A172 (cell line): ENCODE data around the gene PKNOX2. TPM values are rescaled to one million over a fixed set of nuclear protein-coding genes. Genes with fewer than 3 reads are reported as not detected.

Experiments
- DNase-seq: peaks from one replicate; pipeline ENCODE4 v3.0.0-alpha.2; 2015; ENCODE audit warnings: low spot score
- total RNA-seq: library from RNA; depleted of rRNA; stranded (reverse); fragments of >200 nt; shearing (Covaris generic); gene quantifications from 2 replicates; pipeline ENCODE4 v1.2.3, GENCODE V29; 2014

Gene PKNOX2
- total RNA-seq, 1 experiment from 2014 or later, result not detected

GRCh38 chr11:125404811-125405790 is 240.6 kb downstream of the PKNOX2 start:
- DNase-seq, result peak; percentile 11

DNA sequence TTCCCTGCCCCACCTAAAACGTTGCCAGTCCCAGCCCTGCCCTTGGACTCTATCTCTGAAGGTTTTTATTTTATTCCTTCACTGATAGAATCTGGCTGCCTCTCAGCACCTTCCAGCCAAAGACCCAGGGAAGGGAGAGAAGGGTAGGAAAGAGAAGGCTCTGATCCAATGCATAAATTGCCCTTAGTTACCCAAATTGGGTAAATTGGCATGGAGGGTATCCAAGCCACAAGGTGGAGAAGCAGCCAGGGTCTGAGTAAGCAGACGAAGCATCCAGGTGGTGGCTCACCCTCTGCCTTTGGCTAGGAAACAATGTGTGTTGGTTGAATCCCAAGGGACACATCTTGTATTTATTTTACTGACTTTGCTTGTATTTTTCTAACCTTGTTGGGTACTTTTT is 242.5 kb downstream of the PKNOX2 start:
- DNase-seq, result no peak

GRCh38 chr11:125408311-125408711 is 243.8 kb downstream of the PKNOX2 start:
- DNase-seq, result no peak

GRCh38 chr11:125410091-125410490 is 245.5 kb downstream of the PKNOX2 start:
- DNase-seq, result no peak

DNA sequence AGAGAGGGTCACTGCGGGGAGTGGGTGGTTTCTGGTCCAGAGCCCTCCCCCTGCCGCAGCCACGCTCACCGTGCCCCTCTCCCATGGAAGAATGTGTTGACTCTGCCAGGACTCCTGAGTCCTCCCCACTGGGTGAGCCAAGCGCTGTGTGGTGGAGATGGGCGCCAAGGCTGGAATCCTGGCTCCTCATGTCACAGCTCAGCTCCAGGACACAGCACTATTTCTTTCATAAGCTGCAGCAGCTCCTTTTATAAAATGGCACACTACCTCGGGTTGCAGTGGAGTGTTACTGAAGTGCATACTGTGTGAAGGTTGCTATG is 247.6 kb downstream of the PKNOX2 start:
- DNase-seq, result no peak

GRCh38 chr11:125412509-125412908 is 248.0 kb downstream of the PKNOX2 start:
- no peak for DNase-seq

DNA sequence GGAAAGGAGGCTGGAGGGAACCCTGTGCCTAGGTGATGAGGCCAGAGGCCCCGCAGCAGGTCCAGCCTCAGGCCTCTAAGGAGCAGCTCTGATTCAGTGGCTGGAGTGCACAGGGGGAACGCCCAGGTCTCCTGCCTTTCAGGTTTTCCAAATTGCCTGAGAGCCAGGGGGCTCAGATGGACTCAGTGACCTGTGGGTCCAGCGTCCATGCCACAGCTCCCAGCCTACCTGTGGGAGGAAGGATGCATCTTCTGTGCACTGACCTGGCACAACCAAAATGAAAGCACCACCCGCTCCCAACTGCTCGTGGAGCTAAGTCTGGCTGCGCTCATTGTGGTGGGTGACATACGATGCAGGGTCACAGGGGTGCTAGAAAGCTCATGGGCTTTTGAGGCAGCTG is 248.7 kb downstream of the PKNOX2 start:
- no peak for DNase-seq

GRCh38 chr11:125414121-125414520 is 249.6 kb downstream of the PKNOX2 start:
- DNase-seq, result no peak

GRCh38 chr11:125416981-125417935 is 252.7 kb downstream of the PKNOX2 start:
- no peak for DNase-seq

- DNase-seq, result no peak
These were observed 253.8 kb downstream of the PKNOX2 start for GRCh38 chr11:125418396-125418795.

GRCh38 chr11:125422681-125423080 is 258.1 kb downstream of the PKNOX2 start:
- no peak for DNase-seq

DNA sequence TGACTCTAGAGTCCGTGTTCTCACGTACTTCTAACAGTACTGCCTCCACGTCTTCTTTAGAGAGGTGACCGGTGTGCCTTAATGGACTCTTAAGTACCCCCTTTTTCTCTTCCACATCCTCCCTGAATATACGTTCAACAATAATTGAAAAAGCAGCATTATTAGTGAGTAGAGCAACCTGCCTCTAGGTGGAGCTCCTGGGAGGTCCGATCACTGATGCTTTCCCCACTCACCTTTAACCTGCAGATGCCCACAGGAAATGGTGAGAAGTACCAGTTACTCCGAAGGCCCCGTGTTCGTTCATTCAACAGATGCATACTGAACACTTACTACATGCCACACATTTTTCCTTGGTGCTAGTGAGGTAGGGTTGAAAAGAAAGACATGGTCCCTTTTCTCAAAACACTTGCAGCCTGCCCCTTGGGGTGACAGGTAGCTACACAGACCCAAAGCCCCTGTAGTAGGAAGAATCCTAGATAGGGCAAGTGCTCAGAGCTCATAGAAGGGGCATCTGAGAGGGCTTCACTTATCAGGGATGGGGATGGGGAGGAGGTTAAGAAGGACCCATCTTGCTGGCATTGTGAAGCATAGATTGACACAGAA is 258.8 kb downstream of the PKNOX2 start:
- DNase-seq, result peak; percentile 10

- DNase-seq, result no peak
These were observed 261.1 kb downstream of the PKNOX2 start for GRCh38 chr11:125425601-125426000.

GRCh38 chr11:125426818-125427528 is 262.4 kb downstream of the PKNOX2 start:
- no peak for DNase-seq

- no peak for DNase-seq
These were observed 264.1 kb downstream of the PKNOX2 start for GRCh38 chr11:125428486-125429173.

- DNase-seq, result peak; percentile 32
These were observed 264.7 kb downstream of the PKNOX2 start for GRCh38 chr11:125429174-125429707.

DNA sequence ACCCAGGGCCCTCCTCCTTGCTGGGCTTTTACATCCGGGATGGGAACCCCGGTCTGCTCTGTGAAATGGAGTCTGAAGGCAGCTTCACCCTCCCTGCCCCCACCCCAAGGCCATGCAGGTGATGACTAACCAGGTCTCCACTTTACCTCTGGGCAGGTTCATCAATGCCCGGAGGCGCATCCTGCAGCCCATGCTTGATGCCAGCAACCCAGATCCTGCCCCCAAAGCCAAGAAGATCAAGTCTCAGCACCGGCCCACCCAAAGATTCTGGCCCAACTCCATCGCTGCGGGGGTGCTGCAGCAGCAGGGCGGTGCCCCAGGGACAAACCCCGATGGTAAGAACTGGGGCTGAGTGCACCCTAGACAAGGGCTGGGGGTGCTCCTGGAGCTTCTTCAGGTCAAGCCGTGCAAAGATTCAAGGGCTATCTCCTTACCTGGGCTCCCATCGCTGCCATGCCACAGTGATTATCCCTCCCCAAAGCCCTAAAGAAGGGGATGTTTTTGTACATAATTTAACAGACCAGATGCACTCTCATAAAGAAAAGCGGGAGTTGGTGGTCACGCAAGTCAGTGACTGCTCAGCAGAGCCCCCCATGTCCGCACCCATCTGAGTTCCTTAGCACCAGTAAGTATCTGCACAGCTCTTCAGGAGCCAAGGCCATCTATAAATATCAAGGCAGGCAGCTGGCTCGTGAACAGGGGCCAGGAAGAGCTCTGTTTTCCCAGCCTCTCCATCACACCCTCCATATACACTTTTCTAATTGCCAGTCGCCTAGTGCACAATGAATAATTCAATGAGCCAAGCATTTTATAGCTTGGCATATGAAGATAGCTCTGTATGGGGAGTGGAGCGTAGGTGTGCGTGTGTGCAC is 265.5 kb downstream of the PKNOX2 start:
- no peak for DNase-seq

GRCh38 chr11:125431009-125431408 is 266.5 kb downstream of the PKNOX2 start:
- no peak for DNase-seq

DNA sequence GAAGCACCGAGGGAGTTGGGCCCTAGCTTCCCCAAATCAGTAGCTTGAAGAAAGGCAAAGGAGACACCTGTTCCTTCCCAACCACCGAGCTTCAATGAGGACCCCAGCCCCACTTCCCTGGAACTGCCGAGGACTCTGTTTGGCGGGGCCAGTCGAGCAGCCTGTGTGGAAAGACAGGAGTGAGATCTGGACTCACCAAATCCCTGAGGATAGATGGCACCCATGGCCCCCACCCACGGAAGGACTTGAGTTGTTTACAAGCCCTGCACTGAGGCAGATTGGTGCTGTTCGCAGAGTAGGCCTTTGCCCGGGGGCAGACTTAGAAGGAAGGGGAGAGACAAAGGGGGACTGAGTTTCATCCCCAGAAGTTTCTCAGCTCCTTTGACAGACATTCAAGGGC is 266.9 kb downstream of the PKNOX2 start:
- no peak for DNase-seq
